Measurements from ENCODE around the gene ZWINT.

ZWINT gene, protein sequence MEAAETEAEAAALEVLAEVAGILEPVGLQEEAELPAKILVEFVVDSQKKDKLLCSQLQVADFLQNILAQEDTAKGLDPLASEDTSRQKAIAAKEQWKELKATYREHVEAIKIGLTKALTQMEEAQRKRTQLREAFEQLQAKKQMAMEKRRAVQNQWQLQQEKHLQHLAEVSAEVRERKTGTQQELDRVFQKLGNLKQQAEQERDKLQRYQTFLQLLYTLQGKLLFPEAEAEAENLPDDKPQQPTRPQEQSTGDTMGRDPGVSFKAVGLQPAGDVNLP

DNA sequence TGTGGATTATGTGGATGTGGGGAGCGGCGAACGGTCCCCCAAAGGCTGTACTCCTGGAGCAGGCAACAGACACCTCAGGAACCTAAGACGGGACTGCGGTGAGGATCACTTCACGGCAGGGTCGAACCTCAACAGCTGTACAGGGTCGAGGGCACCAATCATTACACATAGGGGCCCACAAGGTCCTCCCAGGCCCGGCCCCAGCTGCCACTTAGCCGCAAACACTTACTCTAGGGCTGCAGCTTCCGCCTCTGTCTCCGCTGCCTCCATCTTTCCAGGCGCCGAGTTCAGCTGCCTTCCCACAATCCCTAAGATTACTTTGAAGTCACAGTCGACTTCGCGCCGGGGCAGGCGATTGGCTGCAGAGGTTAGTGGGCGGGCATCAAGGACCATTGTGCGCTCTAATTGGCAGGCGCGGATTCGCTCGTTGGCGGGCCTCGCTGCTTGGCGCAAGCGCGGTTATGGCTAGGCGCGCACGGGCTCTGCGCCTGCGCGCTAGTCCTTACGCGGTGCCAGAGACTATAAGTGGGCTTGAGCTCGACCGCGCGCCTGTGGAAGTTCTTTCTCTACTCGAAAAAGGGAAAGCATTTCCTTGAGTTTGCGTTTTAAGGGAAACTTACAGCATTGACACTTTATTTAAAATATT, at the start of gene ZWINT:
ZWINT (minus strand) TSS at position 293 of the 646 bp plus-strand sequence; CDS start at position 270, 23 bp downstream.
- FAIRE-seq, result peak; percentile 97

DNA sequence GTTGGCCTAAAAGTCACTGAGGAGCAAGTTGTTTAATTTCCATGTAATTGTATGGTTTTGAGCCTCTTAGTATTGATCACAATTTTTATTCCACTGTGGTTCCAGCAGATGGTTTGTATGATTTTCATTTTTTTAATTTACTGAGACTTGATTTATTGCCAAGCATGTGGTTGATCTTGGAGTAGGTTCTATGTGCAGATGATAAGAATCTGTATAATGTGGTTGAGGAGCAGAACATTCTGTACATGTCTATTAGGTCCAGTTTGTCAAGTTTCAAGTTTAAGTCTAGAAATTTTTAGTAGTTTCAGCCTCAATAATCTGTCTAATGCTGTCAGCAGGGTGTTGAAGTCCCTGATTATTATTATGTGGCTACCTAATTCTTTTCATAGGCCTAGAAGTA, 22.7 kb upstream of the ZWINT start:
- no peak for FAIRE-seq

DNA sequence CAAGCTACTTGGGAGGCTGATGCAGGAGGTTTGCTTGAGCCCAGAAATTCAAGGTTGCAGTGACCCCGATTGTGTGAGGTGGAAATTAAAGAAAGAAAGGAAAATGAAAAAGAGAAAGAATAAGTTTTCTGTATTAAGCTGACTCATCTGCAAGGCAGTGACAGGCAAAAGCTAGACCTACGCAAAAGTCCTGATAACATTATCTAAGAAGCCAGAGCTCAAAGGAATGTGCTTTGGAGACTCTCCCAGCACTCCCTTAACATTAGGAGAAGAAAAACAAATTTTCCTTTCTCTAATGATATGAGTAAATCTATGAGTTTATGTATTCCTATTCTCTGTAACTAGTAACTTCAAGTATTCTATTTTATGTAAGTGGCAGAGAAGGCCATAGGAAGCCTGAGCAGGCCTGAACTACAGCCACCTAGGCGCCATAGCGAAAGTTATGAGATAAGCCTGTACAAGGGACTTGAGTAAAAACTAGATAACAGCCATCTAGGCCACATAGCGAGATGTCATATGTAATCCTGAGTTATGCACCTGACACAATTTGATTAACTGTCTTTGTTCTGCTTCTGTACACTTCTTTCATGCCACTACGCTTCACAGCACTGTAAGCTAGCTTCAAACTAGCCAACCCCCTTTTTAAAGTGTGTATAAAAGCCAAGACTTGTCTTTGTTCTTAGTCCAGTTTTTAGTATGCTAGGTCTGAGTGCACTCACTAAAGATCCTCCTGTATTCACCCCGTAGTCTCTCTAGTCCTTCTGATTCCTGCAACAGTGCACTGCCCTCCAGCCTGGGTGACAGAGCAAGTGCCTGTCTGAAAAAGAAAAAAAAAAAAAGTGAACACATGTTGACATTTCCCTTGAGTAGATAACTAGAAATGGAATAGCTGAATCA, 9.4 kb upstream of the ZWINT start:
- FAIRE-seq, result no peak

DNA sequence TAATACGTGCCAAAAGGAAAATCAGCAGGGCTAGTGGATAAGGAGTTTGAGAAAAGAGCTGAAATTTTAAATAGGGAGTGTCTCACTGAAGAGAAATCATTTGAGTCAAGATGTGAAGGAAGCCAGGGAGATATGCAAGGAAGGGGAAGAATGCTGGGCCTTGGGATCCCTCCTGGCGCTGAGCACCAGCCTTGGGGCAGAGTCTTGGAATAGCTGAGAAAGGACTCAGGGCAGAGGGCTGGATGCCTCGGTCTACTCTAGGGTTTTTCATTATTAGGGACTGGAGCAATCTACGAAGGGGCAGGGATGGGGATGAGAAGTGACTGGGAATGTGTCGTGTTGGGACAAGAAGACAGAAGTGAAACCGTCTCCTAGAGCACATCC, 484 bp downstream of the ZWINT start:
- no peak for FAIRE-seq

DNA sequence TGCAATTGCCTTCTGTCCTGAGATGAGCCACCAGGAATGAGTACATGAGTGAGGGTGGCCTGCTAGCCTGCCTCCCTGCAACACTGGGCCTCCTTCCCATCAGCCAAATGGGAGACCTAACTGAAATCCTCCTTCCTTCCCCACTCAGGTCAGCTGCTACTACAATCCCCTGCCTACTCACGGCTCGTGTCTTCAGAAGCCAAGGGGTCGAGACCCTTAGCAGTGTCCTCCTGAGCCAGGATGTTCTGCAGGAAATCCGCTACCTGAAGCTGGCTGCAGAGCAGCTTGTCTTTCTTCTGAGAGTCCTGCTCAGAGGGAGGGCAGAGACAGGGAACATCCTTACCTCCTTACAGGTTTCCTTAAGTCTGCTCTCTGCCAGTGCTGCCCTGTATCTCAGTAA, 1.2 kb downstream of the ZWINT start:
- no peak for FAIRE-seq

DNA sequence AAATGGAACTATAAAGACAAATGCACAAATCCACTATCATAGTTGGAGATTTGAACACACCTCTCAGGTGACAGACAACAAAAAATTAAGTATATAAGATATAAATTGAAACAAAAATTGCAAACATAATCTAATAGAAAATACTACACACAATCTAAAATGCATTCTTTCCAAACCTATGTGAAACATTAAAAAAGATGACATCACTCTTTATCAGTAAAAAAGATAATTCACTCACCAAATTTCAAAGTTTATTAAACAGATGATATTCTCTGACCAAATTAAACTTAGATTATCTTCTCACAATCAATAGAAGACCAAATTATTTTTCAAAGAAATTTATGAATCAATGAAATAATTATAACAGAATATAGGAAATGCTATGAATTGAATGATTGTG, 4.0 kb downstream of the ZWINT start:
- FAIRE-seq, result no peak

DNA sequence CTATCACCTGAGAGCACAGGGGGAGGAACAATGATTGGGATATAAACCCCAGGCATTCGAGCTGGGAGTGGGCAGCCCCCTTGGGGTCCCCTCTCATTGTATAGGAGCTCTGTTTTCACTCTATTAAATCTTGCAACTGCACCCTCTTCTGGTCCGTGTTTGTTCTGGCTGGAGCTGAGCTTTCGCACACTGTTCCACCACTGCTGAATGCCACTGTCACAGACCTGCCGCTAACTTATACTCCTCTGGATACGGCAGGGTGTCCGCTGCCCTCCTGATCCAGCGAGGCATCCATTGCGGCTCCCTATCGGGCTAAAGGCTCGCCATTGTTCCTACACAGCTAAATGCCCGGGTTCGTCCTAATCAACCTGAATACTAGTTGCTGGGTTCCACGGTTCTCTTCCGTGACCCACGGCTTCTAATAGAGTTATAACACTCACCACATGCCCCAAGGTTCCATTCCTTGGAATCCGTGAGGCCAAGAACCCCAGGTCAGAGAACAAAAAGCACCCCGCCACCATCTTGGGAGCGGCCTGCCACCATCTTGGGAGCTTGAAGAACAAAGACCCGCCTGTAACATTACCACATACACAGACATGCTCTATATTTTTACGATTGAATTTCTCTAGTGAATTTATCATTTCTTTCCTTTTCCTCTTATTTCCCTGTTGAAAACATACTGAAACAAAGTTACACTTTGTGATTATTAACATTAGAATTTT, 9.0 kb downstream of the ZWINT start:
- no peak for FAIRE-seq

DNA sequence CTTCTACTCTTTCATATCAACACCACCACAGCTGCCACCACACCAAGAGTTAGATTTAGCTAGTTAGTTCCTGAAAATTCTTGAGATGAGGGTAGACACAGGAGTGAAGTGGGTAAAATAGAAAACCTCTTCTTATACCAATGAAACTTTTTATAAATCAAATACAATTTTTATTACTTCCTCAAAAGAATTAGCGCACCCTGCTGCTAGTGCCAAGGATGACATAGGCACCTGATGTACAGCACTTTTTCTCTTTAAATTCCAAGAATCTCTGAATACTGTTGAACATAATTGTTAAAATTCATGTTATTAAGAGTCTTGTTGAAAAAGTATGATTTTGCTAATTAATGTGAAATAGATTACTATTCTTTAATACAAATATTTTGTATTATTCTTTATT, 11.4 kb downstream of the ZWINT start:
- peak; percentile 36 for FAIRE-seq

DNA sequence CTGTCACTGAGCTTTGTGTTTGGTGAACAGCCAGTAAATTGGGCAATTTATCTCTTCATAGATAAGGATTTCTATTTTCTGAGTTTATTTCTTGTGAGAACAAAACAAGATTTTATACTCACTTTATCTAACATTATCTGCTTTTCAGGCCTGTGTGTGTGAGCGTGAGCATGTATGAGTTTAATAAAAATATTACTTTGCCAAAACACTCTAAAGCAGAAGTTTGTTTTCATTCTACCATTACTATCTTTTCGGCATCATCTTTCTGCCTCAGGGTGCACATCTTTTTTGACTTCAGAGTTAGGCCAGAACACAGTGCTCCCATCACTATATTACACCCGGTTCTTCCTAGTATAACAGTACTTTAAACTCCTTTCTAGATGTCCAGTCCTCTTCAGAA, 13.0 kb downstream of the ZWINT start:
- FAIRE-seq, result no peak

DNA sequence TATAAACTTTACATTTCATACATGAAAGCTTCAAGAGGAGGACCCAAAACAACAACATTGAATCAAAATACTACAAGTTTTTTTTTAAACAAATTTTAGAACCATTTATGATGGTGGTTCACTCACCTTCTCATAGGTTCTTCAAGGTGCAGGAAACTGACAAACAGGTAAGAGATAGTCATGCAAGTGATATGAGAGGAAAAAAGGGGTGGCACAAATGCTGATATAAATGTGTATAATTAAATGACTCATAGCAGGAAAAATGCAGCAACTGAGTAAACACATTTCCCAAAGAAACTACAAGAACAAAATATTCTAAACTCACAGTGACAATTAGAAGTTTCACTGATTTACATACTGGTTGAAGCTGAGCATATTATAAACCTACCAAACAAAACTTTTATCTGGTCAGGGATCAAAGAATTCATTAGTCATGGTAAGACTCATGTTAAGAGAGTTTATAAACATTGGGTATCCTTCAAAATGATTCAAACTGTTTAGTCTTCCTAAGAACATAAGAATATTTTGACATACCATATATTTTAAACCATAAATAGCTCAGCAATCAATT, 14.1 kb downstream of the ZWINT start:
- no peak for FAIRE-seq

DNA sequence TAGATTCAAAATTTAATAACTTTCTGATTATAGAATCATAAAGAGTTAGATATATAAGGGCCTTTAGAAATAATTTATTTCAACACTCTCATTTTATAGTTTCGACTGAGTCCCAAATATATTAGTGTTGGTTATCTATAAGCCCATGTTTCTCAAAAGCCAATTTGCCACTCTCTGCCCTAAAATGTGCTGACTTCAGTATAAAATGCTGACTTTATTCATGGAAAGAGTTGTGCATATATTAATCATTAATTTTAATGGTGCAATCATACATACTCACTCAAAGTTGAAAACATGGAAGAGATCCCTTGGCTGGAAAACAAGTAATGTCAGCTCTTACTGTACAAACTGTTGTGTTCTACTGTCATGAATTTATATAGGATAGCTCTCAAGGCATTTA, 19.4 kb downstream of the ZWINT start:
- no peak for FAIRE-seq

DNA sequence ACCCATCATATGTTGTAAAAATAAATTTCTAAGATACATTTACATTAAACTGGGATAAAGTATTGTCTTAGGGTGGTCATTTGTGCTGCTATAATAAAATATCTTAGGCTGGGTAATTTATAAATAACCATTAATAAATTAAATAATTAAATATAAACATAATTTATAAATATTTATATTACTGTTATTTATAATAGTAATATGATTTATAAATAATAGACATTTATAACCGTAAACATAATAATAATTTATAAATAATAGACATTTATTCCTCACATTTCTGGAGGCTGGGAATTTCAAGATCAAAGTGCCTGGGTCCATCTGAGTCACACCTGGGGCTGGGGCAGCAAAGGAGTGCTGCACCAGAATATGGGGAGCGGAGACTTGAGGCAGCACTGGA, 31.1 kb downstream of the ZWINT start:
- FAIRE-seq, result peak; percentile 64

DNA sequence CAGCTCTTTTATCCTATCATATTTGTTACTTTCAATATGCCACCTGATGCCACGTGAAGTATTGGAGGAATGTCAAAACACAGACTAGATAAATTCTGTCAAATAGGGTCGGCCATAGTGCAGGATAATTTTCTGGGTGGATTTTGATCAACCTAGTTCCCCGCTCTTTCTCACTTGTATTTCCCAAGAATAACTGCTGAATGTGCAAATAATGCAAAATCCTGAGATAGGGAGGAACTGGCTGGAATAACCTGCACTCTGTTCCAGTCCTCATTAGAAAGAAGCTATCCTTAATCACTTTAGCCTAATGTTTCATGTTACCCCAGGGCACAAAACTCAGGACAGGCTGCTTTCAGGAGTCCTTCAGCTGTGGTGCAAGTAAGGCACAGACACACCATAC, 33.9 kb downstream of the ZWINT start:
- no peak for FAIRE-seq

DNA sequence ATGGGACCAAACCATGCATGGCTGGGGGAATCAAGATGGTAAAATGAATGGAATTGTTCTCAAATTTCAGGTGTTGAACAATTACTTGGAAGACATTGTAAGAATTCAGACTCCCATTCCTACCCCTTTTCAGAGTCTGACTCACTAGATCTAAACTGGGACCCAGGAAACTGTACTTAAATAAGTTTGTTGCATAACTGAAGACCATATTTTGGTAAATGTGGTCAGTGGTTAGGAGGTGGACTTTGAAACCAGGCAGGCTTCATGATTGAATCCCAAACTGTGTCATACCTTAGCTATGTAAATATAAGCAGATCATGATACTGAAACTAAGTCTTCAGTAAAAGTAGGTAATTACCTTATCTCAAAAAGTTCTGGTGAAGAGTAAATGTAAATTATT, 41.7 kb downstream of the ZWINT start:
- no peak for FAIRE-seq

DNA sequence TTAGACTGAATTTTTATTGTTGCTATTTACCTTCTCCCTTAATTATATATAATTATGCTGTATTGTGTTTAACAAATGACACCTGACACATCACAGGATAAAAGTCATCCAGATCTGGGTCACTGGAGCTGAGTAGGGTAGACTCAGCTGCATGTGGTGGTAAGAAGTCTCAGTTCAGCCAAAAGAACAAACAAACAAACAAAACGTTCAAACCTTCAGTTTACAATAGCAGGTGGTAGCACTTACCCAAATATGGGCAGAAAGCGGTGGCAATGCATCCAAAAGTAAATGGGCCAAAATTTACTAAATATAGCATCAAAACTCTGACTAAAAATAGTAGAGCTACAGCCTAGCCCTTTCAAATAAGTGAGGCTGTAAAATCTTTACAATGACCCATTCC, 42.2 kb downstream of the ZWINT start:
- no peak for FAIRE-seq

DNA sequence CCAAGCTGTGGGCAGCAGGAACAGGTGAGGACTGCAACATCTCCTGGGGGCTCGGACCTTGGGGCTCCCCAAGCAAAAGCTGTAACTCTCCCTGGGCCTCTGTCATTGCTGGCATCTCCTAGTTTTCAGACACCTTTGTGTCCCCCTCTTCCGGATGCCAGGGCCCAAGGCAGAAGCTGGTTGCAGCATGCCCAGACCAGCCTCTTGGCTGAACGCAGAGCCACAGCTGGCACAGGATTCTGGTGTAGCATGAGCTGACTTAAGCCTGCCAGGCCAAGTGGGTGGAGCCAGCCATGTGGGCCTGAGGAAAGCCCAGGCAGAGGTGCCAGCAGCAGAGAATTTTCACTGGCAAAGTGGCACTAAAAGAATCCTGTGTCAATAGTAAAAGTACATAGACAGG, 43.5 kb downstream of the ZWINT start:
- no peak for FAIRE-seq

DNA sequence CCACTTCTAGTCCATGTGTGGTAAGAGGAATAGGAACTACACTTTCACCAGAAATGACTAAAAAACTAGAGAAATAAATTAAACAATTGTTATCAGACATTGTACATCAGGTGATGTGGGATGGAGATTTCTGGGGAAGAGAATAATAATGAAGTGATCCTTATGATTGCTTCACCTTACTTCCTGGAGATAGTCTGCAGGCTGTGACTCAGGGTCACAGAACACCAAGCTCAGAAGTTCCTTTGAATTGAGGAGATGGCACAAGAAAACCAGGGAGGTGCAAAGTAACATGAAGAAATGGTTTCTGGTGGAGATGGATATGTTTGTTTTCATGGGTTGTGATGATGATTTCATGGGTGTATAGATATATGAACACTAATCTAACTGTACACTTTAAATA, 44.5 kb downstream of the ZWINT start:
- no peak for FAIRE-seq
